ENCODE measurements around the gene CSAG3.

CSAG3 gene

GRCh38 chrX:152806035-152806434 is 47.0 kb downstream of the CSAG3 start:
- DNase-seq (ENCODE audit: low read depth in 2 of 3, low spot score in 2 of 3) = no peak

Data from activated CD8-positive, alpha-beta memory T cell treated with anti-CD3 and anti-CD28 coated beads for 48 hours (primary cell).